ENCODE data around the gene VEGFA.

GRCh38 chr6:43742931-43743632, 26.9 kb upstream of the VEGFA start:
- no peak for TF ChIP-seq CTCF (IDR thresholded peaks at IDR 0.05)
- no peak for TF ChIP-seq POLR2A (IDR thresholded peaks at IDR 0.05)
